HepG2 (cell line): ENCODE data around the gene TIMM10. TPM values are rescaled to one million over a fixed set of nuclear protein-coding genes. Genes with fewer than 3 reads are reported as not detected.

Experiments used
- ATAC-seq: fragments of 200-7000 bp; cut with Tn5 transposase; 3 replicates; pipeline ENCODE4 v1.9.1; 2020; ENCODE audit warnings: mild to moderate bottlenecking, moderate library complexity
- BruUV-seq: library from RNA; stranded (reverse); fragments of 400-500 nt; replicated peaks from 2 replicates; lab custom pipeline; 2021; lab: Mats Ljungman, UMichigan
- CTCF ChIA-PET: fragments of 300-600 bp; formaldehyde crosslinking; extraction: SDS; loops from one replicate; lab custom pipeline; 2021; ENCODE audit warnings: low total read pairs, inconsistent platforms, low intra/inter-chr PET ratio; lab: Yijun Ruan, JAX
- POLR2A ChIA-PET: fragments of 350-600 bp; sonication (Branson Sonifier 250); formaldehyde crosslinking; loops from one replicate; lab custom pipeline; 2020; ENCODE audit warnings: antibody characterized with exemption, inconsistent platforms; lab: Yijun Ruan, JAX
- DNase-seq: peaks from one replicate; pipeline ENCODE4 v3.0.0-alpha.2; 2015; ENCODE audit warnings: low spot score
- FAIRE-seq: peaks from 3 replicates; lab custom pipeline; 2011; peaks lifted over from hg19 to GRCh38; lab: Jason Lieb, UNC
- H2AFZ ChIP-seq: one replicate; pipeline ENCODE4 v1.6.1; 2011; ENCODE audit warnings: low read length, inconsistent platforms
- H3K27ac ChIP-seq: fragments of 300-600 bp; 3 replicates; pipeline ENCODE4 v1.8.0; 2011; ENCODE audit warnings: mixed run types, mild to moderate bottlenecking, mixed read lengths, low read length, inconsistent platforms; ENCODE audit not compliant: insufficient read depth; ENCODE audit errors: extremely low read length
- H3K27me3 ChIP-seq, 2 experiments: fragments of 200-600 bp in 1 of 2; 2 replicates in 1 of 2; 3 replicates in 1 of 2; pipeline versions ENCODE4 v1.6.0 to v1.8.0; 2011; ENCODE audit warnings: low read length in 2 of 2, mild to moderate bottlenecking in 2 of 2, moderate library complexity in 2 of 2, inconsistent platforms in 1 of 2; ENCODE audit not compliant: insufficient read depth in 2 of 2, control insufficient read depth in 1 of 2
- H3K36me3 ChIP-seq, 2 experiments: fragments of 200-600 bp in 1 of 2; replicated peaks in 1 of 2; 2 replicates in 1 of 2; 3 replicates in 1 of 2; pipeline versions ENCODE4 v1.5.1 to v1.8.0; 2011; ENCODE audit warnings: low read length in 2 of 2, inconsistent platforms in 1 of 2; ENCODE audit not compliant: insufficient read depth in 2 of 2, control insufficient read depth in 1 of 2
- H3K4me1 ChIP-seq: 2 replicates; pipeline ENCODE4 v1.5.1; 2012; ENCODE audit warnings: low read length, inconsistent platforms; ENCODE audit not compliant: insufficient read depth
- H3K4me2 ChIP-seq: 2 replicates; pipeline ENCODE4 v1.6.0; 2011; ENCODE audit warnings: low read depth, low read length, inconsistent platforms
- H3K4me3 ChIP-seq, 3 experiments: fragments of 200-600 bp in 1 of 3; sonication (generic), shearing (Covaris generic) in 1 of 3; replicated peaks in 1 of 3; 2 replicates each; pipeline ENCODE4 v1.5.1; 2011 to 2016; ENCODE audit warnings: low read length in 3 of 3, inconsistent platforms in 2 of 3, low read depth in 2 of 3, mild to moderate bottlenecking in 2 of 3, control low read depth in 1 of 3, mixed read lengths in 1 of 3; ENCODE audit not compliant: insufficient read depth in 1 of 3
- H3K79me2 ChIP-seq: one replicate; pipeline ENCODE4 v1.6.1; 2011; ENCODE audit warnings: low read length, inconsistent platforms; ENCODE audit not compliant: insufficient read depth
- H3K9ac ChIP-seq: 2 replicates; pipeline ENCODE4 v1.6.0; 2011; ENCODE audit warnings: mild to moderate bottlenecking, low read depth, low read length, inconsistent platforms; ENCODE audit not compliant: insufficient read depth
- H3K9me3 ChIP-seq: 2 replicates; pipeline ENCODE4 v1.5.1; 2012; ENCODE audit warnings: mild to moderate bottlenecking, low read length
- H4K20me1 ChIP-seq: 2 replicates; pipeline ENCODE4 v1.6.0; 2011; ENCODE audit warnings: inconsistent platforms, mild to moderate bottlenecking, low read length, moderate library complexity; ENCODE audit not compliant: insufficient read depth
- CEBPG ChIP-seq: IDR thresholded peaks from 2 replicates; pipeline ENCODE4 v1.6.1; 2016
- MXI1 ChIP-seq: IDR thresholded peaks from 3 replicates; pipeline ENCODE4 v1.6.1; 2012; ENCODE audit warnings: low read depth, low read length, inconsistent platforms, borderline replicate concordance
- NCOR1 ChIP-seq: fragments of 200-600 bp; sonication (generic); IDR thresholded peaks from 2 replicates; pipeline ENCODE4 v1.7.0; 2017; ENCODE audit warnings: antibody characterized with exemption, low read length, borderline replicate concordance
- TFDP2 ChIP-seq: sonication (generic); formaldehyde crosslinking; IDR thresholded peaks from 2 replicates; pipeline ENCODE4 v1.4.0; 2020; ENCODE audit warnings: missing genetic modification reagents
- ZBTB4 ChIP-seq: sonication (generic); formaldehyde crosslinking; IDR thresholded peaks from 2 replicates; pipeline ENCODE4 v1.4.0; 2020; ENCODE audit warnings: missing genetic modification reagents, mild to moderate bottlenecking, borderline replicate concordance
- WGBS: methylation state at CpG from one replicate; pipeline ENCODE4 v1.1.6; 2017; ENCODE audit warnings: low lambda C conversion rate; 5-methylcytosine and 5-hydroxymethylcytosine counted together
- in situ Hi-C: cut with HindIII; loops from 2 replicates; pipeline ENCODE4 v1.10.0; 2017; ENCODE audit warnings: low pct_unique_long_range_greater_than_20kb; ENCODE audit not compliant: extremely low pct_ligation_motif_present
- intact Hi-C: fragments of 100-400 bp; cut with micrococcal nuclease; formaldehyde crosslinking; loops from one replicate; pipeline ENCODE4 v1.10.0; 2022; ENCODE audit not compliant: unreplicated experiment
- polyA plus RNA-seq, 8 experiments: library from polyadenylated mRNA; depleted of rRNA in 3 of 8; stranded (reverse) in 7 of 8; unstranded in 1 of 8; fragments of >200 nt; fragmentation: Illumina TruSeq in 4 of 8; extraction: Trizol in 4 of 8; gene quantifications; 2 replicates each; pipeline versions ENCODE4 v1.2.1 to v1.2.3, GENCODE V29; 2011 to 2016; ENCODE audit warnings: low read depth in 4 of 8, missing spikeins in 1 of 8, mixed read lengths in 1 of 8; ENCODE audit not compliant: insufficient read depth in 1 of 8
- total RNA-seq, 5 experiments: library from RNA; depleted of rRNA; stranded (reverse); fragments of >200 nt; fragmentation: Illumina TruSeq; extraction: Trizol; gene quantifications; 2 replicates each; pipeline ENCODE4 v1.2.3, GENCODE V29; 2016; ENCODE audit warnings: low read depth in 1 of 5

TIMM10 gene
- total and polyA plus RNA-seq, 2 of the 13 experiments (the other 11 are each of a cell fraction or from before 2014, with no cell fraction given) = 67.8 to 82.2 TPM

- no peak overlapping the region for H3K9ac ChIP-seq
- CTCF ChIA-PET = no interaction called here
- BruUV-seq = no TSS peak
- H2AFZ ChIP-seq = no peak overlapping the region
- H3K4me2 ChIP-seq = no peak overlapping the region
- no peaks in the 10 kb centered on the region for H4K20me1 ChIP-seq
- intact Hi-C loops (no loop called here), in situ Hi-C loops (no loop called here)
- no peak for DNase-seq
- POLR2A ChIA-PET = no interaction called here
- no peaks in the 10 kb centered on the region for H3K79me2 ChIP-seq
- H3K4me3 ChIP-seq = no peak overlapping the region
- no peak for ATAC-seq
- TF ChIP-seq CEBPG (no peak), MXI1 (no peak), TFDP2 (CRISPR knock-in tag) (no peak), NCOR1 (no peak), ZBTB4 (CRISPR knock-in tag) (no peak)
- no peaks in the 10 kb centered on the region for H3K27me3 ChIP-seq
- no peak for FAIRE-seq
- peaks cover 1 to 3% of the 10 kb centered on the region in 2 experiments; a peak in 1 of 5 replicates for H3K36me3 ChIP-seq
- H3K9me3 ChIP-seq = no peaks in the 10 kb centered on the region
- peaks cover 17% of the 10 kb centered on the region for H3K4me1 ChIP-seq
- H3K27ac ChIP-seq = no peak overlapping the region
- WGBS = 83% methylated on average over 8 of the region's 8 CpGs
Measured at GRCh38 chr11:57556041-57556440, 25.5 kb upstream of the TIMM10 start.
